Right cardiac atrium (tissue), 5 donors: ENCODE measurements around the gene ZNF148. TPM values are rescaled to one million over a fixed set of nuclear protein-coding genes. Genes with fewer than 3 reads are reported as not detected.

Experiments
- ATAC-seq, 2 donors: fragments of 200-7000 bp; cut with Tn5 transposase; one replicate each; pipeline versions ENCODE4 v1.8.0 to v1.9.1; 2020; ENCODE audit warnings: moderate library complexity in 2 of 2, mild to moderate bottlenecking in 1 of 2
- DNase-seq, 3 donors: peaks; one replicate each; pipeline ENCODE4 v3.0.0-alpha.2; 2020
- H3K27ac ChIP-seq: one replicate; pipeline ENCODE4 v1.5.1; 2013; ENCODE audit warnings: mild to moderate bottlenecking, low read length, control low read depth, moderate library complexity
- H3K27me3 ChIP-seq: one replicate; pipeline ENCODE4 v1.6.1; 2013; ENCODE audit not compliant: control insufficient read depth, insufficient read depth
- H3K4me1 ChIP-seq: one replicate; pipeline ENCODE4 v1.6.1; 2013; ENCODE audit warnings: low read length; ENCODE audit not compliant: control insufficient read depth, insufficient read depth
- H3K4me3 ChIP-seq: one replicate; pipeline ENCODE4 v1.5.1; 2013; ENCODE audit warnings: low read length, control low read depth
- H3K9me3 ChIP-seq: one replicate; pipeline ENCODE4 v1.6.1; 2013; ENCODE audit warnings: low read length; ENCODE audit not compliant: control insufficient read depth
- WGBS: extraction: QIAGEN DNeasy Blood & Tissue Kit; methylation state at CpG from one replicate; pipeline ENCODE4 v1.1.7; 2013; 5-methylcytosine and 5-hydroxymethylcytosine counted together
- intact Hi-C, 4 donors: fragments of 100-400 bp; cut with DNase I; formaldehyde crosslinking; loops; one replicate each; pipeline versions ENCODE4 v1.11.0 to v1.14.0; 2022 to 2023
- polyA plus RNA-seq: library from polyadenylated mRNA; stranded (reverse); fragments of 200-250 nt; gene quantifications from one replicate; pipeline ENCODE4 v1.2.3, GENCODE V29; 2013
- total RNA-seq, 4 donors: library from RNA; stranded (reverse); fragmentation: NEBNext Ultra II Directional; extraction: Animal tissue kit (Norgen Biotek cat#: 25700); gene quantifications; one replicate each; pipeline ENCODE4 v1.2.1, GENCODE V29; 2021
- donor health status: healthy with polysubstance abuse.
- donor health status: DM: no; HTN: yes; CAD: no.
- donor health status: DM: no; HTN: no; CAD: no.
- donor health status: DM: no; HTN: yes; CAD: no; lungs with severe emphysema.
- donor health status: DM: yes; HTN: yes; CAD: no.

ZNF148 gene
- total and polyA plus RNA-seq, 5 donors: 5.3 to 51.6 (median 45.7) TPM

DNA sequence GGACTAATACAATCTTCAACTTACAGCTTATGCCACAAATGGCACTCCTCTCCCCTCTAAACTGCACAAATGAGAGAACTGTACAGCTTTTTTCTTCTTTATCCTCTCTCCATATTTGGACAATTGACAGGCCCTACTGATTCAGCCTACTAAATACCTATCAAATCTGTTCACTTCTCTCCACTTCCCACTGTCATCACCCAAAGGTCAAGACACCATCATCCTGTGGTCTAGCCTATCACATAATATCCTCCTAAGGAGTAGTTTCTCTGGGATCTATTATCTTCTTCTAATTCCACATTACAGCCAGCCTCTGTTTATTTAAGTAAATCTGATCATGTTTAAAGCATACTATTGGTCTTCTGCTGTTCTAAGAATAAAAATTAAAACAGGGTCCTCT lies 129.6 kb downstream of the ZNF148 start:
- H3K9me3 ChIP-seq: no peaks in the 10 kb centered on the region
- no peak for ATAC-seq
- no peak overlapping the region for H3K27ac ChIP-seq
- H3K27me3 ChIP-seq: no peaks in the 10 kb centered on the region
- intact Hi-C loops: no loop called here
- H3K4me3 ChIP-seq: no peak overlapping the region
- DNase-seq: no peak
- H3K4me1 ChIP-seq: no peaks in the 10 kb centered on the region

DNA sequence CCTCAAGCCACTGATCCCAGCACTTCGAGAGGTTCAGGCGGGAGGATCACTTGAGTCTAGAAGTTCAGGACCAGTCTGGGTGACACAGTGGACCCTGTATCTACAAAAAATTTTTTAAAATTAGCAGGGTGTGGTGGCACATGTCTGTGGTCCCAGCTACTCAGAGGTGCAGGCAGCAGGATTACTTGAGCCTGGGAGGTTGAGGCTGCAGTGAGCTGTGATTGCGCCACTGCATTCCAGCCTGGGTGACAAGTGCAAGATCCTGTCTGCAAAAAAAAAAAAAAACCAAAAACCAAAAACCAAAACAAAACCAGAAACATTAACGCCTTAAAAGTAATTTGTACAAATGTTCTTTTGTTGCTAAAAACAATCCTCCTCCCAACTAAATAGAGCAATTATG lies 134.6 kb downstream of the ZNF148 start:
- Histone ChIP-seq H3K4me3 (no peak overlapping the region), H3K9me3 (no peaks in the 10 kb centered on the region)
- 66% methylated on average over 4 of the region's 4 CpGs for WGBS

DNA sequence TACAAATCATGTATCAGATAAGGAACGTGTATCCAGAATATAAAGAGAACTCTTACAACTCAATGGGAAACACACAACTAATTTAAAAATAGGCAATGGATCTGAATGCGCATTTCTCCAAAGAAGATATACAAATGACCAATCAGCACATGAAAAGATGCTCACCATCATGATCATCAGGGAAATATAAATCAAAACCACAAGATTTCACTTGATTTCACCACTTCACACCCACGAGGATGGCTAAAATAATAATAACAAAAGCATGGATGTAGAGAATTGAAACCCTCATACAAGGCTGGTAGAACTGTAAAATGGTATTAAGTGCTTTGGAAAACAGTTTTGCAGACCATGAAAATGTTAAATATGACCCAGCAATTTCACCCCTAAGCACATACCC lies 135.9 kb downstream of the ZNF148 start:
- 78% methylated on average over 3 of the region's 3 CpGs for WGBS
- peaks cover 2% of the 10 kb centered on the region for H3K4me1 ChIP-seq
- ATAC-seq: no peak
- no peak for DNase-seq
- H3K27me3 ChIP-seq: no peaks in the 10 kb centered on the region
- no peaks in the 10 kb centered on the region for H3K9me3 ChIP-seq
- H3K4me3 ChIP-seq: no peak overlapping the region
- H3K27ac ChIP-seq: no peak overlapping the region
- intact Hi-C loops: no loop called here

More for the DNA sequence above, 134.6 kb downstream of the ZNF148 start:
- no peak overlapping the region for H3K27ac ChIP-seq
- ATAC-seq (no peak), DNase-seq (peak in 1 of 3 donors; percentile 47)
- intact Hi-C loops: no loop called here
- H3K4me1 ChIP-seq: peaks cover 2% of the 10 kb centered on the region
- no peaks in the 10 kb centered on the region for H3K27me3 ChIP-seq

- Histone ChIP-seq H3K4me1 (peaks cover 2% of the 10 kb centered on the region), H3K4me3 (no peak overlapping the region), H3K27ac (no peak overlapping the region), H3K27me3 (no peaks in the 10 kb centered on the region), H3K9me3 (no peaks in the 10 kb centered on the region)
- intact Hi-C loops: no loop called here
- ATAC-seq: no peak
- DNase-seq: no peak
- WGBS: 96% methylated on average over 3 of the region's 3 CpGs
Observed at GRCh38 chr3:125238759-125239158, 136.4 kb downstream of the ZNF148 start.

GRCh38 chr3:125236331-125236903 lies 138.7 kb downstream of the ZNF148 start:
- Histone ChIP-seq H3K4me3 (no peak overlapping the region), H3K27me3 (no peaks in the 10 kb centered on the region), H3K4me1 (peaks cover 2% of the 10 kb centered on the region), H3K9me3 (no peaks in the 10 kb centered on the region), H3K27ac (no peak overlapping the region)
- 56% methylated on average over 6 of the region's 6 CpGs for WGBS
- DNase-seq: peak in 1 of 3 donors; percentile 63
- intact Hi-C loops: no loop called here
- ATAC-seq: peak; percentile 62 to 63

- H3K4me3 ChIP-seq: no peak overlapping the region
- intact Hi-C loops: no loop called here
- DNase-seq (no peak), ATAC-seq (no peak)
- H3K27ac ChIP-seq: no peak overlapping the region
- H3K27me3 ChIP-seq: no peaks in the 10 kb centered on the region
- peaks cover 2% of the 10 kb centered on the region for H3K4me1 ChIP-seq
- H3K9me3 ChIP-seq: no peaks in the 10 kb centered on the region
- 97% methylated on average over 1 of the region's 1 CpG for whole genome bisulfite sequencing
Observed at GRCh38 chr3:125234831-125235230, 140.3 kb downstream of the ZNF148 start.

GRCh38 chr3:125232401-125232800 lies 142.7 kb downstream of the ZNF148 start:
- WGBS: 98% methylated on average over 3 of the region's 3 CpGs
- H3K27me3 ChIP-seq: no peaks in the 10 kb centered on the region
- intact Hi-C loops: no loop called here

DNA sequence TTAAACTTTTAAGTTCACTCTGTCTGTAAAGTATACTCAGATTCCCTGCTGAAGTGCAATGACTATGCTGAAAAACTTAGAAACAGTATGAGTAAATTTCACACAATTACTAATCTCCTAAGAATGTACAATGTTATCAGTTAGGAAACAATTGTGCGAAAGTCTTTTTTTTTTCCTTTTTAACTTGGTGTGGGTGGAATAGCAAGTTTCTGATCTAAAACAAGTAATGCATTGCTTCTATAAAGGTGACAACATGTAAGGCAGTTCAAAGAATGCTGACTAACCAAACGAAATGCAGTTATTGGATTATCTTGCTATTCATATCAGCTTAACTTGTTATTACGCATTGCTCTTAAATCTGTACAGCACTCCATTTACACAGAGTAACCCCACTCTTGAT lies 143.2 kb downstream of the ZNF148 start:
- Histone ChIP-seq H3K9me3 (no peaks in the 10 kb centered on the region), H3K4me3 (no peak overlapping the region), H3K27me3 (no peaks in the 10 kb centered on the region), H3K27ac (no peak overlapping the region), H3K4me1 (peaks cover 3% of the 10 kb centered on the region)
- 69% methylated on average over 3 of the region's 3 CpGs for WGBS
- no peak for DNase-seq
- ATAC-seq: peak in 1 of 2 donors; percentile 63
- intact Hi-C loops: no loop called here

More at GRCh38 chr3:125232401-125232800, 142.7 kb downstream of the ZNF148 start:
- Histone ChIP-seq H3K4me1 (peaks cover 3% of the 10 kb centered on the region), H3K9me3 (no peaks in the 10 kb centered on the region), H3K4me3 (no peak overlapping the region), H3K27ac (no peak overlapping the region)
- no peak for DNase-seq
- ATAC-seq: no peak

DNA sequence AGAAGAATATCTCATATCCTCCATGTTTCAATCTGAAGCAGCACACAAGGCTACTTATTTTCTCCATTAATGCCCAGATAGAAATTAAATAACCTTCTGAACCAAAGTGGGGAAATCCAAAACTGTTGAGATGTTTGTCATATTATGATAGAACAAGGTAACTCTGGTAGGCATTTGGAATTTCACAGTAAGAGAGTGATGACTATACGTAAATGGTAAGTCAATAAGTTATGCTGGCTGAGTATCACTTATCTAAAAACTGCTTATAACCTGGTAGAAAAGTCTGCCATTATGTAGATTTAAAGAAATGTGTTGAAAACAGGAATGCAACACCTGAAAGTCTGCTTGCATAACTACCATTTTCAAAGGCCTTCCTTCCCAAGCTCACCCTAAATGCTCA lies 145.4 kb downstream of the ZNF148 start:
- ATAC-seq: no peak

DNA sequence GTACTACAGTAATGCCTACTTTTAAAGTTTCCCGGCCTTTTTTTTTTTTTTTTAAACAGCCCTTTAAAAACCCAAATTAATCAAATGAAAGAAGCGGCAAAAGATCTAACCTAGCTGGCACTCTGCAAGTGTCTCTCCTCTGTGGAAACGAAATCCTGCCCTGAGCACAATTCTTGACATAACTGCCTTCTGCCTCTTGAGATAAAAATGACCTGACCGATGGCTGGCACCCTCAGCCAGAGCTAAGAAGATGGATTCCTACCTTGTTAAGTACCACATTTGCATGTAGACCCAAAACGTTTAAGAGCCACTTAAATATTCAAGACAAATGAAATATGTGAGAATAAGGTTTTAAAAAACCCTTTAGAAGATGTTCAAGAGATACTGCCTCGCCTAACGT lies 146.0 kb downstream of the ZNF148 start:
- intact Hi-C loops: no loop called here
- Histone ChIP-seq H3K27me3 (no peaks in the 10 kb centered on the region), H3K4me3 (no peak overlapping the region), H3K9me3 (no peaks in the 10 kb centered on the region), H3K27ac (no peak overlapping the region), H3K4me1 (peaks cover 2% of the 10 kb centered on the region)
- ATAC-seq (no peak), DNase-seq (no peak)
- WGBS: 66% methylated on average over 7 of the region's 7 CpGs

More for the DNA sequence above, 145.4 kb downstream of the ZNF148 start:
- H3K27me3 ChIP-seq: no peaks in the 10 kb centered on the region
- no peak overlapping the region for H3K27ac ChIP-seq
- no peaks in the 10 kb centered on the region for H3K9me3 ChIP-seq
- intact Hi-C loops: no loop called here
- 99% methylated on average over 1 of the region's 1 CpG for WGBS
- H3K4me3 ChIP-seq: no peak overlapping the region
- no peak for DNase-seq
- peaks cover 2% of the 10 kb centered on the region for H3K4me1 ChIP-seq

DNA sequence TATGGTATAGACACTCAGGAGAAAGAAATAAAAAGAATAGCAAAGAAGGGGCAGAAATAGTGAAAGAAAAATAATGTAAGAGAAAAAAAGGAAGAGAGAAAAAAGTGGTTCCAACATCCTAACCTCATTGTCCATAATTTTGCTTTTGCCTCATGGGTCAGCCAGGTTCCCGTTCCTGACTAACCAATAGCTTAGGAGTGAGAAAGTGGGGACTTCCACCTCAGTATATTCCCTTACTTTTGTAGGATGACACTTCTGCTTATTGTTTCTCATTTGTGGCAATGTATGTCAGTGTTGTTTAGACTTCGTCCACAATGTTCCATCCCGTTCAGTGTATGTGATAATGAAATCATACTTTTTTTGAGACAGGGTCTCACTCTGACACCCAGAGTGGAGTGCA lies 153.3 kb downstream of the ZNF148 start:
- H3K4me3 ChIP-seq: no peak overlapping the region
- no peaks in the 10 kb centered on the region for H3K9me3 ChIP-seq
- intact Hi-C loops: no loop called here
- H3K4me1 ChIP-seq: no peaks in the 10 kb centered on the region
- 70% methylated on average over 3 of the region's 3 CpGs for whole genome bisulfite sequencing
- DNase-seq: no peak
- no peak overlapping the region for H3K27ac ChIP-seq
- ATAC-seq: no peak
- no peaks in the 10 kb centered on the region for H3K27me3 ChIP-seq
